Stimulated activated CD4-positive, alpha-beta T cell treated with anti-CD3 and anti-CD28 coated beads, Interleukin-1b, Interleukin-23, amount 100 ng/mL, for 1 hour (primary cell): ENCODE measurements around the gene GZF1.

Experiments used
- DNase-seq, 2 donors: peaks; one replicate each; pipeline ENCODE4 v3.0.0-alpha.2; 2020; ENCODE audit warnings: low read depth in 2 of 2

Gene GZF1

GRCh38 chr20:23407781-23408464 is 45.9 kb downstream of the GZF1 start:
- DNase-seq: no peak

GRCh38 chr20:23408957-23409356 is 47.0 kb downstream of the GZF1 start:
- DNase-seq: no peak

GRCh38 chr20:23409800-23410199 is 47.8 kb downstream of the GZF1 start:
- DNase-seq: no peak

GRCh38 chr20:23410916-23411695 is 49.1 kb downstream of the GZF1 start:
- DNase-seq: no peak

- DNase-seq: no peak
Observed at GRCh38 chr20:23412026-23412425, 50.0 kb downstream of the GZF1 start.

- no peak for DNase-seq
Observed at GRCh38 chr20:23413862-23414422, 52.0 kb downstream of the GZF1 start.

GRCh38 chr20:23414526-23415188 is 52.7 kb downstream of the GZF1 start:
- no peak for DNase-seq

GRCh38 chr20:23415555-23415954 is 53.6 kb downstream of the GZF1 start:
- no peak for DNase-seq

GRCh38 chr20:23415959-23416583 is 54.1 kb downstream of the GZF1 start:
- DNase-seq: no peak

- DNase-seq: no peak
Observed at GRCh38 chr20:23417861-23418260, 55.9 kb downstream of the GZF1 start.

- no peak for DNase-seq
Observed at GRCh38 chr20:23419657-23419994, 57.6 kb downstream of the GZF1 start.

GRCh38 chr20:23419995-23420901 is 58.3 kb downstream of the GZF1 start:
- peak in 1 of 2 donors; percentile 28 for DNase-seq

GRCh38 chr20:23420943-23421931 is 59.3 kb downstream of the GZF1 start, which contains the start of gene NAPB:
Gene NAPB, minus strand, starts transcription at chr20:23421488. Its CDS starts 86 bp downstream, at chr20:23421402.
- DNase-seq: peak; percentile 82 to 84
